Activated CD8-positive, alpha-beta memory T cell treated with anti-CD3 and anti-CD28 coated beads, Interleukin-2, amount 50 U/mL, for 1 hour (primary cell): ENCODE results near the gene PBOV1.
"Not testable (repeated sequence)": the region's sequence is repeated elsewhere in the genome, so short reads cannot be mapped to it uniquely, and the experiment has no call there.

Source experiments
- DNase-seq: peaks from one replicate; pipeline ENCODE4 v3.0.0-alpha.2; 2020; ENCODE audit errors: extremely low read depth

Gene PBOV1

GRCh38 chr6:138238368-138238767 lies 20.1 kb upstream of the PBOV1 start:
- no peak for DNase-seq

DNA sequence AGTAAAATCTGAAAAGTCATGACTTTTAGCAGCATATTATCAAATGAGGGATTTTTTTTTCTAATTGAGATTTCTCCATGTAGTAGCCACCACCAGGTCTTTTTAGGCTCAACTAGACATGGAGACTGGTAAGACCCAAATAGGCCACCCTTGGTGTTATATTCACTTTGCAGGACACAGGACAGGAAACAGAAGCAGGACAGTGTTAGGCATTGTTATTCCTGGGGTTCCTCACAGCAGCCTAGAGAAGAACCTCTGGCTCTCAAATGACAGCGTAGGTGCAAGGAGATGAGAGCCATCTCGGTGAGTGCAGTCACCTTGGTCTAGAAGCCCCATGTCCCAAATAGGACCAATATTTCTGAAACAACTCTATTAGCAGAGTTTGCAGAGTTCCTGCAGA lies 19.2 kb upstream of the PBOV1 start:
- DNase-seq = no peak

DNA sequence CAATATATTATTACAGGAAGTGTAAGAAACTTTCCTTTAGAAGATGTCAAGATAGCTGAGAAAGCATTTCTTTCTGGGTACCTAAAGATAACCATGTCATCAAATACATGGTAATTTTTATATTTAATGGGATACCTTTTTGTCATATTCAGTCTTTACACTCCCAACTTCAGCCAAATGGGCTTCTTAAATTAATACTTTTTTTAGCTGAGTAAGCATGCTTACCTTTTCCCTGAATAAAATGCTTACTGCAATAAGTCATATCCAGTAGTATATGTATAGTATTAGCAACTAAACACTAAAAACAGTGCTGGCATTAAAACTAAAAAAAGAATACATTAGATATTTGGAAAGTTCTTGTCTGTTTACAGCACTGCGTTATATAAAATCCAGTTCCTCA lies 17.4 kb upstream of the PBOV1 start:
- DNase-seq = no peak

DNA sequence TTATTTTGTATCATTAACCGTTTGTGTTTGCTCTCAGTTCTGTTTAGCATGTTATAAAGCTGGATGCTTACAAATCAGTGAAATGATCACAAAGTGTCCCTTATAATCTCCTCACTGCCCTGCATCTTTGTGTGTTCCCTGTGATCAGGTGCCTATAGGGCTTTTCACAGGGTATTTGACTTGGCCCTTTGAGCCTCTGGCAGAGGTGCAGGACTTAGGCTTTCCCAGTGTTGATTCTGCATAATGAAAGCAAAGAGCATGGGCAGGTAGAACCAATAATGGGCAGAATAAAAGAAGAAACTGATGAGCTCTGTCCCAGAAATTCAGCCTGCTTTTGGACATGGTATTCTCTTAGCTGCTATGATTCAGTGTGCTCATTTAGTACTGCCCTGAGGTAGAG lies 16.9 kb upstream of the PBOV1 start:
- no peak for DNase-seq

- DNase-seq = no peak
Observed at GRCh38 chr6:138234363-138234762, 16.1 kb upstream of the PBOV1 start.

DNA sequence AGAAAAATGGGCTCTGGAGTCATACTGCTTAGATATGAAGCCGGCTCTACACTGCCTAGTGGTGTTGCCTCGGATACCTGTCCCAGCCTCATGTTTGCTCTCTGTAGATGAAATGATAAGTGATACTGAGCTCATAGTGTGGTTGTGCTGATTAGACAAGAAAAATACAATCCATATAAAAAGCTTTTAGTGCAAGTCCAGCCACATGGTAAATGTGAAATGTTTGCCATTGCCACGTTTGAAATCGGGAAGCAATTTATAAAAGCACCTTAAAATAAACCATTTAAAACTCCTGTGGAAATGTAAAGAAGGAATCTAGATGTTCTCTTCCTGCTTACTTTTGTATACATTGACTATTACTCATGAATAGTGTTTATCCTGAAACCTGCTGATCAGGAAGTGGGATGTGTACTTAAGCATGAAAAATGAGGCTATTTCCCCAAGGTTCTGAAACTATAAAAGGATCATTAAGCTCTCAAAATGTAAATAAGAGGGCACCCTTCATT lies 13.1 kb upstream of the PBOV1 start:
- DNase-seq = no peak

DNA sequence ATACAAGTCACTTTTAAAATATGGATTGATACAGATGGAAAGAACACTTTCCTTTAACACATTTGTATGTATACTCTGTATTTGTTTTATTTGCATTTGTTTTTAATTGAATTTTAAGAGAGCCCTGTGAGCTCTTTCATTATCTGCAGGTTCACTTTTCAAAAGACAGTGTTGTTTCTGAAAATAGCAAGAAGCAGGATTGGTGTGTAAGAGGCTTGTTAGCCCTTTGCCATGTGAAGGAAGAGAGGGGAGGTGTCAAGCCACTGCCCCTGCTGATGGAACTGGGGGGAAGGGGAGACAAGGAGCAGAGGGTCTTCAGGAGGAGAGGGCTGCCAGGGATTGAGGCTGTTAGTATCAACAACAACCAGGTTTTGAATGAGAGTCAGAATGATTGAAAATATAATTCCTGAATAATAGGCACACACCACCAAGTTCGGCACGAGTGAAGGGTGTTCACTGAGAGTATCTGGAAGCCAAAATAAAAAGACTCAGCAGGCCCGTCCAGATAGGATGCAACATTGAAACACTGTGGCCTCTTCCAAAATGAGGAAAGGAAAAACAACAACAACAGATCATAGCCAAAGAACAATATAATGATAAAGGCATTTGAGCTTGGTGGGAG lies 12.6 kb upstream of the PBOV1 start:
- no peak for DNase-seq

GRCh38 chr6:138230221-138230620 lies 11.9 kb upstream of the PBOV1 start:
- no peak for DNase-seq

- no peak for DNase-seq
Observed at GRCh38 chr6:138229663-138230179, 11.4 kb upstream of the PBOV1 start.

DNA sequence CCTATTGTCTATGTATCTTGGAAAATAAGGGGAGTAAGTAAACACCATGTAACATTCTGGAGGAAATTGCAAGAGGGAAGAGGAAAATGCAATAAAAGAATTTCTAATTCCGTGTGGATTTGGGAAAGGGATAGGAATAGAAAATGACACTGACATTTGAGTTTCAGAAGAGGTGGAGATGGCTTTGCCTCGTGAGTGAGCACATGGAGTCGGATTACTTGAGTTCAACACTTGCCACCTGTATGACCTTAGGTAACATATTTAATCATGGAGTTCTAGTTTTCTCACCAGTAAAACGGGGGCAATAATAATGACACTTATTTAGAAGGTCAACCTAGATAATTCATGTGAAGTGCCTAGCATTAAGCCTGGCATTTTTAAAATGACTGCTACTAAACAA lies 10.8 kb upstream of the PBOV1 start:
- no peak for DNase-seq

DNA sequence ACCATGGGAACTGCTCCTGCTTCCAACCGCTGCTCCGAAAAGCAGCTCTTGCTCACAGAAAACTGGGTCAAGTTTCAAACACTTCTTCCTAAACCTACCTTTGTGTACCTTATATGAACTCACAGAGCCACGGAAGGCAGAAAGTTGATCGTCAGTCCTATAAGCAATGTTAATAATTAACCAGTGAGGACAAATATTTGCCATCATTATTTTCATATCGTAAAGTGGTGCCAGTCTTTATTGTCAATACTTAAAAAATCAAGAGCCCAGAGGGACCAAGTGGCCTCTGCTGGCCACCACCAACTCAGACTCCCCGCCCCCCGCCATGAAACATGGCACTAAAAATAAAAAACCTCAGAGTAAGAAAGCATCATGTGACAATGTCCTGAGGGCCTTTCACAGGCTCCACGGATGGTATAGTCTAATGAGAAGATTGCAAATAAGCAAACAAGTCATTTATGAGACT lies 9.1 kb upstream of the PBOV1 start:
- no peak for DNase-seq

- DNase-seq = no peak
Observed at GRCh38 chr6:138226700-138227315, 8.5 kb upstream of the PBOV1 start.

DNA sequence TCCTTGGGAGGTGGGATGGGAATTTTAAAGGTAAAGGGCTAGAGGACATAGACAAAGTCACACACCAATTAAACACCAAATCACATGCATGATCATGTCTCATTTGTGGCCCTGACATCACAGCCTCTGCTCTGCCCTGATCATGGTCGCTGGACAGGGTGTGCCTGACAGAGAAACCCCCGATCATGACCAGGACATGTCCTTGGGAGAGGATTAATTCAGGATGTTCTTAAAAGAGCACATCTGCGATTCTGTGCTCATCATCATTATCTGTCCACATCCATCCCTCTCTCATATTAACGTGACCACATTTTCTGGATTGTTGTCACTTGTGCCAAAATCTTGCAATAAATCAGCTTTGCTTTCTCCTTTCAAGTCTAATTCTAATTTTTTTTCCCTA lies 7.7 kb upstream of the PBOV1 start:
- DNase-seq = no peak

- DNase-seq = no peak
Observed at GRCh38 chr6:138222901-138223546, 4.7 kb upstream of the PBOV1 start.

GRCh38 chr6:138219901-138220300 lies 1.6 kb upstream of the PBOV1 start:
- DNase-seq = no peak

DNA sequence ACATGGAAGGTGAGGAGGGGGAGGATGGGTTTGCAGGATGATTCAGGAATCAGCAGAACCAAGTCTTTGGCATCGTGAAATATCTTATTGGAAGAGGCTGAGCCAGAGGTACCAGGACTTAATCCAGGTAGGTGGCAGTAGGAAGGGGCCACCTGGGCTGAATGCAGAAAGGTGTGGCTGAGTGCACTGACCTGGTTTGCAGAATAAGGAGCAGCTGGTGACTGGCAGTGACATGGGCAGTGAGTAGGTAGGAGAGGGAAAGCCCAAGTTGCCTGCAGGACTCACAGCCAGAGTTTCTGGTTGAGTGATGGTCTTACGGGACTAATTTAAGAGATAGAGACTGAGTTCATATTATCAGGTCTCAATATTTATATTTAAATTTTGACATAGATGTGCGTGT lies 1.1 kb upstream of the PBOV1 start:
- no peak for DNase-seq

DNA sequence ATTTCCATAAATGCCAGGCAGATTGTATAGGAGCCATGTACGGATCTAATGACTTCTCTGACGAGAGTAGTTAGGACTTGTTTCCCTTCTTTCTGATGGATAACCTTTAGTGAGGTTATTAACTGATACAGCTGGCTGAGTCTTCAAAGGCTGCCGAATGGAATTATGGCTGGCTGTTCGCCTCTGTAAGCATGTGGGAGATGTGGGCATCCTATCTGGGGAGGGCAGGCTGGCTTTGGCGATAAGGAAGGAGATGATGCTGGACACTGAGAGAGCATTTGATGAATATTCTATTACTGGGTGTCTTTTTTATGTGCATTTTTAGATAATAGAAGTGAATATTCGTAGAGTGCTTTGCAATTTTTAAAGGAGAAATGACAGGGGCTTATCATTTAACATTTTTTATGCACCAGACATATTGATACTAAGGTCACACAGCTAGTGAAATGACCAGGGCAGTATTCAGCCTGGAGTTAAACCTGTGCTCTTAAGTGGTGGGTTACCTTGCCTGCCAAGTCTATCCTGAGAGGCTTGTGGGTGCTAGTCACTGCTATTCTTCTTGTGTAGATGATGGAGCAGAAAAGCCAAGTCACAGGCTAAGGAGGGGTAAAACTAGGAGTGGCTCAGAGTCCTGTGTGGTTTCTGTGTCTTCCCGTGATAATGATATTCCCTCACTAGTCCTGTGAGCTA lies 3.1 kb downstream of the PBOV1 start:
- DNase-seq = no peak

- not testable (repeated sequence) for DNase-seq
Observed at GRCh38 chr6:138212530-138212929, 5.8 kb downstream of the PBOV1 start.

- no peak for DNase-seq
Observed at GRCh38 chr6:138211601-138212000, 6.7 kb downstream of the PBOV1 start.

DNA sequence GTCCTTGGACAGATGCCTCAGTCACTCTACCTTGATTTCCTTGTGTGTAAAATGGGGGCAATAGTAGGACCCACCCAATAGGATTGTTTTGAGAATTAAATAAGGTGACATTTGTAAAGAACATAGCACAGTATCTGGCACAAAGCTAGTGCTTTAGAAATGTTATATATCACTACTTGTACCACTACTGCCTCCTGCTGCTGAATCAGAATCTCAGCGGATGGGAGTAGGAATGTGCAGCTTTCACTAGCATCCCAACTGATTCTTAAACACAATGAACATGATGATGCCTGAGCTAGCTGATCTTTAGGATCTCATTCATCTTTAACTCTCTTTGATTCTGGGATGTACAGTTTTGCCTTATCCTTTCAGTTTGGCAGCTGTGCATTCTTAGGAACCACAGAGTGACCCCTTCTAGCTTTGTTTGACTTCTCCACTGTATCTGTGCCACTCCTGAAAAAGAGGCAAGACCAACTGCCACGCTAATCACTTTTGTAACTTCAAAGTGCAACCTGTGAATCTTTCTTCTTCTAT lies 7.2 kb downstream of the PBOV1 start:
- DNase-seq = no peak

GRCh38 chr6:138206862-138207261 lies 11.4 kb downstream of the PBOV1 start:
- DNase-seq = no peak
